ENCODE data around the gene NR2E1. TPM values are rescaled to one million over a fixed set of nuclear protein-coding genes. Genes with fewer than 3 reads are reported as not detected.

NR2E1 gene
- total RNA-seq, 1 experiment from 2014 or later = not detected

DNA sequence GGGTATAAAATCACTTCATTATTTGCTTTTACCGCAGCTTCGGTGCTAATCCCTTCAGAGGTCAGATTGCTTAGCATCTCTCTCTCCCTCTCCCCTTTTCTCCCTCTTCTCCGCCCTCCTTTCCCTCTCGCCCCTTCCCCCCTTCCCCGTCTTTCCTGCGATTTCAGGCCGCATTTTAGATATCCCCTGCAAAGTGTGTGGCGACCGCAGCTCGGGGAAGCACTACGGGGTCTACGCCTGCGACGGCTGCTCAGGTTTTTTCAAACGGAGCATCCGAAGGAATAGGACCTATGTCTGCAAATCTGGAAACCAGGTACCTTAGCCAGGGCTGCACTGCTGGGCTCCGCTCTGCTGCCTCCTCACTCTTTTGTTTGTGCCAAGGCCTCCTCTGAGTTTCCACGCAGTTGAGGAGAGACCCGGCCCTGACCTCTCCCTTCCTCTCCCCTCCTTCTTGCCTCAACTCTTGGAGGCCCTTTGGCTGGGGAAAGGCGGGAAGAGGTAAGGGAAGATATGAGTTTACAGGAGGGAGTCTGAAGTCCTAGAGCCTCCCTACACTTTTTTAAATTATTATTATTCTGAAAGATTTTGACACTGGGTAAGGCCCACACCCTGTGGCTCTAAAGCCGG, 5.6 kb downstream of the NR2E1 start:
- no peak for DNase-seq (ENCODE audit: low read depth)

DNA sequence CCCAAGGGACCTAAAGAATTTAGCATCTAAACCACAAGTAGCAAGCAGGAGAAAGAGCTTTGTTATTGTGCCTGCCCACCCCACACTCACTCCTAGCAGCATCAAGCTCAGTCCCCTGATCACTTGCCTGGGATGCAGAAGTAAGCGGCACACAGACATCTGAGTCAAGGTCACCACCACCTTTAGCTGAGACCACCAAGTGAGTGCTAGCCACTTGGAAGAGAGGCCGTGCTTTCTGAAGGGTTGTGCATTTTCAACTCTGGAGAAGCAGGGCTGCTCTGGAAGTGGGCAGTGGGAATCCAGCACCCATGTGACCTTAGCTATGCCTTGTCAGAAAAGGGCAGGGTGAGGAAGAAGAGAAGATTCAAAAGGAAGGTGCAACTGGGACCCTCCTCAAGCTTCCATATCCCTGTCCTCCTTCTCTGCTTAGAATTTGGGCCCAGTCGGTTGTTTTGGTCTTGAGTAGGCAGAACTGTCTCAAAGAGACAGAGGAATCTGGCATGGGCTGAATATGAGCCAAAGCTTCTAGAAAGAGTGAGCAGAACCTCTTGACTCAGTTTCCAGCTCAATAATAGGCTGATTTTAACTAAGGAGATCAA, 6.2 kb downstream of the NR2E1 start:
- no peak for DNase-seq (ENCODE audit: low read depth)

DNA sequence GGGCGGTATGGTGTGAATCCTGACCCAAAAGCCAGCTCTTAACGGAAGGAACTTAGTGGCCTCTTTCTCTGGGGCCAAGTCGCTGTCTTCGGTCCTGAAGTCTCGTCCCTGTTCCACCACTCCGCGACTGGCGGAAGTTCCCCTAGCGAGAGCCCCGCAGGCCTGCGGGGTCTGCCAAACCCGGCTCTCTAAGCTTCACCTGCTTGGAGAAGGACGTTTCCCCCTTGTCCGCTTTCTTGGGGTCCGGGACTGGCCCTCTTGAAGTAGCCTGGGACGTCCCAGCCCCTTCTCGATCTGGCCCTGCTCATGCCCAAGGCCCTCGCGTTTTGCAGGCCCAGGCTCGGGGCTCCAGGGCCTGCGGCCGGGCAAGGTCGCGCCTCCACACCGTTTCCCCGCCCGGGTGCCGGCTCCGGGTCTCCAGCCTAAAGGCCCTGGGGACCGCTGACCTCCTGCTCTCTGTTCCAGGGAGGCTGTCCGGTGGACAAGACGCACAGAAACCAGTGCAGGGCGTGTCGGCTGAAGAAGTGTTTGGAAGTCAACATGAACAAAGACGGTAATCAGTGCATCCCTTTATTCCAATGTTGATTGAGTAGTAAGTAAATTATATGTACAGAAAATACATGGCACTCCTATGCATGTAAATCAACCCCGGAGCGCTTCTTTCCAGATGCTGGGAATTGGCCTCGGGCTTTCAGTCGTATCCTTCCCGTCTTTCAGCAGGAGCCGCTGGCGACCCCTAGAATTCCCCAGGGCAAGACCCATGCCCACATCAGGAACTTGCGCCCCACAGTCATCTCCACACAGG, 8.8 kb downstream of the NR2E1 start:
- no peak for DNase-seq (ENCODE audit: low read depth)

DNA sequence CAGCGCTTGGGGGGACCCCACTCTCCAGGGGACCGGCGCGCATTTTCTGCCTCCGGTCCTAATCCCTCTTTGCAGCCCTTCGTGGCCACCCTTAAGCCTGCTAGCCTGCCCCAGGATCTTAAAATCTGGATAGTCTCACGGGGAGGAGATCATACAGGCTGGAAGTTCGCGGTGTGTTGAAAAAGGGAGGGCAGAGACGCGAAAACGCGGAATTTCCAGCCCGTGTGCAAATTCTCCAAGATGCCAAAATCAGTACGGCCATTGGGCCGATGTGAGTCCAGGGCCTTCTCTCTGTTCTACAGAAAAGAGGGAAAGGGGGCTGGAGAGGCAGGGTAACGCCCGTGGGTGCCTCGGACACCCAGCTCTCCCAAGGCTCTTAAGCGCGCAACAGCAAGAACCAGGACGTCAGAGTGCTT, 9.4 kb downstream of the NR2E1 start:
- DNase-seq (ENCODE audit: low read depth) = no peak

DNA sequence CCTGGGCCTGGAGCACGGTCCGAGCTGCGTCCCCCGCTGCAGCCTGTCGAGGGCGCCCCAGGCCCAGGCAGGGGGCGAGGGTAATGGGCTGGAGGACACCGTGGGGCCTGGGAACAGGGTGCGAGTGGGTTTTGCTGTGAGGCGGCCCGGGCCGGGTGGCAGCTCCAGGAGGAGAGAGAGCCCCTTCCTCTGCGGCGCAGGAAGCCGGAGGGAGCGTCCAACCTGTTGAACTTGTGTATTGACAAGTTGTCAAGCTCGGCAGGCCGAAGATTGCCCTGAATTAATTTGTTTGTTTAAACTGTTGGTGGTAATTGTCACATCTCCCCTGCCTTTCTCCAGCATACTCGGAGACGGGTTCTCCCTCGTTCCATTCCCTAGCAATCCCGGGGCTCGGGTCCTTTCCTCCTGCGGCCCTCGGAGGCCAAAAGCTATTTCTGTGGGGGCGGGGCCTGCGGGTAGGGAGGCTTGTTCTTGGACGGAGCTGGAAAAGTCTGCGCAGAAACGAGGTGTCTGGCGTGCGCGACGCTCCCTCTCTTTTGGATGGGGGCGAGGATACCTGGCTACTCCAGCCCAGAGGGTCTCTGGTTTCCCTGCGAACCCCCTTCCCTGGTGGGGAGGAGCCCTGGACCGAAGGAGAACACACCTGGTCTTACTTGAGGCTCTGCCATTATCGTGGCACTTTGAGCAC, 9.9 kb downstream of the NR2E1 start:
- no peak for DNase-seq (ENCODE audit: low read depth)

DNA sequence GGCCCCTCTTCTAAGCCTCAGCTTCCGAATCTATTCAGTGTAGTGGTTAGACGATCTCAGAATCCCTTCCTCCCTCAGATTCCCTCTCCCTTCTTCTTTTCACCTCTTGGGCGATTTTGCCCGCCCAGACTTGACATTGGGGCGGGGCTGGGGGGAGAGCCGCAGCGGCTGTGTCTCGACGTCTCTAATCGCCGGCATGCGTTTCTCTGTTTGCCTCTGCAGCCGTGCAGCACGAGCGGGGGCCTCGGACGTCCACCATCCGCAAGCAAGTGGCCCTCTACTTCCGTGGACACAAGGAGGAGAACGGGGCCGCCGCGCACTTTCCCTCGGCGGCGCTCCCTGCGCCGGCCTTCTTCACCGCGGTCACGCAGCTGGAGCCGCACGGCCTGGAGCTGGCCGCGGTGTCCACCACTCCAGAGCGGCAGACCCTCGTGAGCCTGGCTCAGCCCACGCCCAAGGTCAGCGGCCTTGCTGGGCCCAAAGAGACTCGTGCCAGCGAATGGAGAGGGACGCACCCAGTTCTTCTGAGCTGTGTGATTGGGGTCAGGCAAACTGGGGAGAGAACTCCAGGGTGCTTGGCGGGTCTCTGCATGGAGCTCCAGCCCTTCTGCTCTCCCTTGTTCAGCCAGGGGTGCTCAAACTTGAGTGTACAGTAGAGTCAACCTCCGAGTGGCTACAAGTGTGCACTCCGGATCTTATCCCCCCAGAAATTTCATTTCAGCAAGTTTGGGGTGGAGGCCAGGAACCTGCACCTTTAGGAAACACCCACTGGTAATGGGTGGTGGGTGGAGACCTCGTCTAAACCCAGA, 10.7 kb downstream of the NR2E1 start:
- DNase-seq (ENCODE audit: low read depth) = no peak

DNA sequence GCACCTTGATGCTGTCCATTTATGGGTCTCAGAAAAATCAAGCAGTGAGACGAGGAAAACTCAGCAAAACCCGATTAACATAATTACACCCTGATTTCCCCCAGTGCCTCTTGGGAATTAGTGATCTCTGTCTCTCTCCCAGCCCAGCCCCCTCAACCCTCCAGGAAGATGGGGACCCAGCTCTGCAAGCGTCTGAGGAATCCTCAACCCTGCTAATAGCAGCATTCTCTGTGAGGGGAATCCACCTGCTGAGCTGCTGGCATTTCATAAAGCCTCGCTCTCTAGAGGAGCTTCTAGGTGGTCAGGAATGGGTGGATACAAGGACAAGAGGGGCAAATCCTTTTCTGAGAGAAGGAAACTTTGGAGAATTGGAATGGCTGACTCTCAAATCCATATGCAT, 13.9 kb downstream of the NR2E1 start:
- DNase-seq (ENCODE audit: low read depth) = no peak

DNA sequence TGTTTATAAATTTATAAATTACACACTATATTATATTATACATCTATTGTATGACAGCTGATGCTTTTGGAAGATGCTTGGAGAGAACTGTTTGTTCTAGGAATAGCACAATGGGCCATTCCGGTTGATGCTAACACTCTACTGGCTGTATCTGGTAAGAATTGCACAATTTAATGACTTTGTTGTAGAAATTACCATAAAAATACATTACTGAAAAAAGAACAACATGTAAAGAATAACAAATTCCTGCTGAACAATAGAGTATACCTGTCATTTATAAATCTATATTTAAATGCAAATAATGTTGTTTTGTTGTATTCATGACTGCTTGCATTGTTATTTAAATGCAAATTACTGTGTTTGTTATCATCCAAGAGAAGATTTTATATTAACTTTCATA, 14.4 kb downstream of the NR2E1 start:
- DNase-seq (ENCODE audit: low read depth) = no peak

DNA sequence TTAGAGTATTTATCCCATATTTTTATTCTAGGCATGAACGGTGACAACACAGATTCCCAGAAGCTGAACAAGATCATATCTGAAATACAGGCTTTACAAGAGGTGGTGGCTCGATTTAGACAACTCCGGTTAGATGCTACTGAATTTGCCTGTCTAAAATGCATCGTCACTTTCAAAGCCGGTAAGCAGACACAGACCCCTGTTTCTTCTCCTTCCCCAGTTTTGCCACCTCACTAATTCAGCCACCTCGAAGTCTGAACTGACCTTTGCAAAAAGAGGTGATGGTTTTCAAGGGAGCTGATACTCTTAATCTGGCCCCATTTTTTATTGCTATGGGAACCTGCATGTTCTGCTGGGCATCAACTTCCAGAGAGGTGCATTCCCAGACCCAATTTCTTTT, 15.0 kb downstream of the NR2E1 start:
- no peak for DNase-seq (ENCODE audit: low read depth)

DNA sequence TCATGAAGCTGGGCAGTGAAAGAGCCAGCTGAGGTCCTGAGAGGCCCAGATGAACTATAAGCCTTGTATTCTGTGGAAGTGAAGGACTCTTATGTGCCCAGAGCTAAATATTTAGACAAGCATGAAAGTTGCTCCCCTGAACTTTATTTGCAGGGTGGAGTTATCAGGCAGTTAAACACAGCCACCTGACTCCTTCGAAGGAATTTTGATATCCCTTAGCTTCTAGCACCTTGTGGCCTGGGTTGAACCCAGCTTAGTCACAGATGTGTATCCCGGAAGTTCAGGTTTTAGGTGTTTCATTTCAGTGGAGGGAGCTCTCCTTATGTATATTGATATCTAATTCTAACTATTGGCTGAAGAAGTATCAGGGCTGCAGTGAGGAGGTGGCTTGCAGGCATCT, 20.4 kb downstream of the NR2E1 start:
- no peak for DNase-seq (ENCODE audit: low read depth)

DNA sequence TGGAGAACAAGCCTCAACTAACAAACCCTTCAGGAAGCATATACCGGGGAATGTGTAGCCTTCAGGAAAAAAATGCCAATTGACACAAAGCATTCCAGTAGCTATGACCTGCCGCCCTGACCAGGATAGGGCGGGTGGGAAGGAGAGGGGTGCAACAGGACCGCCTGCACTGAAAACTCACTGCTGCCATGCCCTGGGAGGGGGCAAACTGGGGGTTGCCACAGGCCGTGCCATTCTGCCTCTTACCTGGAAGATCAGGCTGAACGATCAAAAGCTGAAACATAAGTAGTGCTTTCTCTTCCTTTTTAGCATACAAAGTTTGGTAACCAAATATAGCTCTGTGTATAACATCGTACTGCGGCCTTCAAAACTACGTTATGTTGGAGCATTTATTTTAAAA, 21.7 kb downstream of the NR2E1 start:
- DNase-seq (ENCODE audit: low read depth) = no peak

DNA sequence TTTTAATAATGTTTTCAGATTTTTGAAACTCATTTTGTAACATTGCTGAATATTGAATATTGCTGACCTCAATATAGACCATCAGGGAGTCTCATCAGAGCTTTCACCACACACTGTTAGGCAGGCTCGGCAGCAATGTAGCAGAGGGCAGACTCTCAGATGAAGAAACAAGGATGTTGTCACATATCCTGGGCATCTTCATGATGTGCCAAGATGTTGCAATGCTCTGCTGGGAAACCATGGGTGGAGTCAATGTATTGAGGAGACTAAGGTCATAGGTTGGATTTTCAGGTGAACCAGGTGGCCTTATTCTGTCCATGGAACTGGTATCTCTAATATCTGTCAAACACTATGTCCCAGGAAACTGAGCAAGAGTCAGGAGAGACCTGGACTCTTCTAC, 27.3 kb downstream of the NR2E1 start:
- DNase-seq (ENCODE audit: low read depth) = no peak

DNA sequence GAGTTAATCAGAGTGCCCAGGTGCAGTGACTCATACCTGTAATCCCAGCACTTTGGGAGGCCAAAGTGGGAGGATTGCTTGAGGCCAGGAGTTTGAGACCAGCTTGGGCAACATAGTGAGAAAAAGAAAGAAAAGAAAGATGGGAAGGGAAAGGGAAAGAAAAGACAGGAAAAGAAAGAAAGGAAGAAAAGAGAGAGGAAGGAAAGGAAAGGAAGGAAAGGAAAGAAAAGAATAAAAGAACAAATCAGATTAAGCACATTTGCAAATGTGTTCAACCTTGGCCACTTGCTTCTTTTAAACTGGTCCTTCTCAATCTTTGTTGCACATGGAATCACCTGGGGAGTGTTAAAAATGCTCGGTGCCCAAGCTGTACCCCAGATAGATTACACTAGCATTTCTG, 28.0 kb downstream of the NR2E1 start:
- DNase-seq (ENCODE audit: low read depth) = no peak

DNA sequence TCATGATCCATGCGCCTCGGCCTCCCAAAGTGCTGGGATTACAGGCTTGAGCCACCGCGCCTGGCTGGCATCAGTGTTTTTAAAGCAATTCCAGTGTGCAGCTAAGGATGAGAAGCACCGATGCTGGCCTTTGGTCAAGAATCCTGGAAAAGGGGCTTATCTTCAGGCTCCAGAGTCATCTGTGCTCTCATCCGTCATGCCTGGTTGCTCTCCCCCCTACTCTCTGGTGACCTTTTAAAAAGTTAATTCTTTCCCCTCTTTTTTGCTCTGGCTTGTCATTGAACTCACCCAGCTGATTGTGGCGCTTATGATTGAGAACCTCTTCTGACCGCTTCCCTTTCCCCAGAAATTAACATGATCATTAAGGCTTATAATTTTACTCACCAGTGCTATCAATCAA, 28.7 kb downstream of the NR2E1 start:
- DNase-seq (ENCODE audit: low read depth) = no peak

DNA sequence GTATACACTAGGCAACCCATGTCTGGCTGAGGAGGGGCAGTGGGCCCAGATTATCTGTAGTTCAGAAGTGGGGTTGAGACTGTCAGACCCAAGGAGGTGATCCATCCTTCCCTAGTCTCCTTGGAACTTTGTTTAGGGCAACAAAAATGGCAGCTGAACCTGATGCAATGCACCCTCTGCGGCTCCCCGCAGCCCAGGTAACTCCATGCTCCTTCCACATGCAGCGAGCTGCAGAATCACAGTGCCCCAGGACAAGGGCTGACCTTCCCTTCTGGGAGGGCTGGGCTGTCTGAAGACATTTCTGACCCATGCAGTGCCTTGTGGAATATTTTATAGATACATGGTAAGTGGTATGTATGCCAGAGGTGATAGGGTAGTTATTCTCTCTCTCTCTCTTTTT, 29.4 kb downstream of the NR2E1 start:
- no peak for DNase-seq (ENCODE audit: low read depth)

DNA sequence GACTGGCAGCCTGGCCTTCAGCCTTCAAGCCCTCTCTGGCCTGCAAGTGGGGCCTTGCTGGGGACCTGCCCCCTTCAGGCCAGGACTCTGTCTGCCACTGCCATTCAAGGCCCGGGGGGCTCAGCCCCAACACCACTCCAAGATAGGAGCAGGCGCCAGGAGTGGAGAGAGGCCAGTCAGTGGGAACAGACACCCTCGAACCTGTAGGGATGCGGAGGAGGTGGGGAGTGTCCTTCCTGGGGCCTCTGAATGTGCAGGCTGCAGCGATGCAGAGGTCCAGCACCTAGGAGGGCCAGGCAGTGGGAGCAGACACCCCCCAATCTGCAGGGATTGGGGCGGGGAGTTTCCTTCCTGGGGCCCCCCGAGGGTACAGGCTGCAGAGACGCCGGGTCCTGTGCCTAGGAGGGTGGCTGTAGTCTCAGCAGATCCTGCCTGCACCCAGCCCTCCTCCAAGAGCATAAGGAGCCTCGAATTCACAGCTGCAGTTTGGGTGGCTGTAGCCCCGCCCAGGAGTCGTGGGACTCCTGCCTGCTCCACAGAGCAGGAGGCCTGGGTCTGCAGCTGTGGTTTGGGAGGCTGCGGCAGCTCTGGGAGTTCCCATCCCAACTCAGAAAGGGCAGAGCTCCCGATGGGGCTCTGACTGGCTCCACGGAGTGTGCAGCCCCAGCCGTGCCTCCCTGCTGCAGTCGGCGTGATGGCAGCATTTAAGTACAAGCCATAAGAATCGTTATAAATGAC, 33.1 kb downstream of the NR2E1 start:
- no peak for DNase-seq (ENCODE audit: low read depth)

DNA sequence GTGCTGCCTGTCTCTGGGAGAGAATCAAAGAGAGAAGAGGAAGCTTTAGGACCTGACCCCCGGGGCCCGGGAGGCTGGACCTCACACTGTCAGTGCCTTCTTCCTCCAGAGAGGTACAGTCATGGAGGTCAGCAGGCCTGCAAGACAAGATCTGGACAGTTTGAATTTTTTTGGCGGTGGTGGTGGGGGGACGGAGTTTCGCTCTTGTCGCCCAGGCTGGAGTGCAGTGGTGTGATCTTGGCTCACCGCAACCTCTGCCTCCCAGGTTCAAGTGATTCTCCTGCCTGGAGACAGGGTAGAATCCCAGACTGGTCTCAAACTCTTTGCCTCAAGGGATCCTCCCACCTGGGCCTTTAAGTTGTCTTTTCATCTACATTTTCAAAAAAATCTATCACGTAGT, 34.4 kb downstream of the NR2E1 start:
- no peak for DNase-seq (ENCODE audit: low read depth)

DNA sequence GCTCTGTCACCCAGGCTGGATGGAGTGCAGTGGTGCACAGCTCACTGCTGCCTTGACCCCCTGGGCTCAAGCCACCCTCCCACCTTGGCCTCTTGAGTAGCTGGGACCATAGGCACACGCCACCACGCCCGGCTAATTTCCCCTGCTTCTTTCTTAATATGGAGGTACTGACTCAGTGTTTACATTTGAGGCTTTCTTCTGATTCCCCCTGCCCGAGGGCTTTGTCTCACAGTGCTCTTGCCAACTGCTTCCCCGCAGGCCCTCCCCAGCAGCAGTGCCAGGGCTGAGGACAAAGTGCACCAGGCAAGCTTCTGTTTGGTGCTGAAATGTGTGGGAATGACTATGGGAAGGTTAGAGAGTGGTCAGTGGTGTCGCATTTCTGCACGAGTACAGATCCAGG, 34.8 kb downstream of the NR2E1 start:
- no peak for DNase-seq (ENCODE audit: low read depth)

DNA sequence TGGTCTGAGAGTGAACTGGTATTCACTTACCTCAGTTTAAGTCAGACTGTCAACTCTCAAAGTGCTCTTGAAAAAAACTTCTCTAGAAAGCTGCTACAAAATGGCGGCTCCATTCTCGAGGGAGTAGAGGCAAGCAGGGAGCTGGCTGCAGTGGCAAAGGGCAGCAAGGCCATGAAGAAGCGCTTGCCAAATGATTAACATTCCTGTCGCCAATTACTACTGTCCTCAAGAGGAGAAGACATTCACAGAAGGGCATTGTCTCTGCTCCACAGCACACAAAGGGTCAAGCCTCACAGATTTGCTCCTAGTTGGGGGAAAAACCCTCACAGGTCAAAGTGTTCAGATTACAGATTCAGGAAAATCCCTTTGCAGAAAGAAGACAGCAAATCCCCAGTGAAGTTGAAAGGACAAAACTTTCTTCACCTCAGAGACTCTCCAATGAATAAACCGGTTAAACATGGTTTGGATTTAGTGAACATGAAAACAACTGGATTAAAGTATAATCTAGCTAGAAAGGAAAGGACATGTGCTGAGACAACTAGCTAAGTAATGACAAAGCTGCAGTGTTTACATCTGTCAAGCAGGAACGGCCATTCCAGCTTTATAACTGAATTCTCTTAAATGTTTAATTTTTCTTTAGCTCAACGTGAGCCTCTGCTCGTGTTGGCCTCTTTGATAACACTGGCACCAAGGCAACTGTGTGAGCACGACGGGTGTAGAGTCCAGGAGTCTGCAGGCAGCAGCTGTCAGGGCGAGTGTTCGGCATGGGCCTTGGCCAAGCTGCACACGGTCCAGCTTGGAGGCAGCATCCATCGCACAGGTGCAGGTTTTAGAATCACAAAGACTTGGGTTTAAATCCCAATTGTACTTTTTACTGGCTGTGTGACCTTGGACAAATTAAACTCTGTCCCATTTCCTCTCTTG, 37.6 kb downstream of the NR2E1 start:
- DNase-seq (ENCODE audit: low read depth) = no peak

DNA sequence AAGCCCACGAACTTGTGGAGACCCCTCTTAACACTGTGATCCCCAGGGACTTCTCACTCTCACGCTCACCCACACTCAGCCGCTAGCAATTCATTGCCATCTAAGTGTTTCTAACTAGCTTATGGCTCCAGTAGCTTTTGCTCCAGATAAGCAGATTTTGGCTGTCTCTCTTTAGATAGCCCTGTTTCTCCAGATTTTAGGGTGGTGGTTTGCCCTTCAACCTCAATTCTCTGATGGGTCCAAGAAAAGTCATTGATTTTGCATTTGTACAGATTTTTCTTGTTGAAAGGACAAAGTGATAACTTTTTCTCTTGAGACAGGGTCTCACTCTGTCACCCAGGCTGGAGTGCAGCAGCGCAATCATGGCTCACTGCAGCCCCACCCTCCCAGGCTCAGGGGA, 41.2 kb downstream of the NR2E1 start:
- DNase-seq (ENCODE audit: low read depth) = no peak

Data from LHCN-M2 (cell line).